GM19467 (cell line): ENCODE results near the gene GRAP.

Source experiments
- ATAC-seq: cut with Tn5 transposase; IDR thresholded peaks from one replicate; pipeline ENCODE4 v1.9.1; 2021; ENCODE audit warnings: mild to moderate bottlenecking, moderate library complexity; ENCODE audit not compliant: unreplicated experiment

Gene GRAP

DNA sequence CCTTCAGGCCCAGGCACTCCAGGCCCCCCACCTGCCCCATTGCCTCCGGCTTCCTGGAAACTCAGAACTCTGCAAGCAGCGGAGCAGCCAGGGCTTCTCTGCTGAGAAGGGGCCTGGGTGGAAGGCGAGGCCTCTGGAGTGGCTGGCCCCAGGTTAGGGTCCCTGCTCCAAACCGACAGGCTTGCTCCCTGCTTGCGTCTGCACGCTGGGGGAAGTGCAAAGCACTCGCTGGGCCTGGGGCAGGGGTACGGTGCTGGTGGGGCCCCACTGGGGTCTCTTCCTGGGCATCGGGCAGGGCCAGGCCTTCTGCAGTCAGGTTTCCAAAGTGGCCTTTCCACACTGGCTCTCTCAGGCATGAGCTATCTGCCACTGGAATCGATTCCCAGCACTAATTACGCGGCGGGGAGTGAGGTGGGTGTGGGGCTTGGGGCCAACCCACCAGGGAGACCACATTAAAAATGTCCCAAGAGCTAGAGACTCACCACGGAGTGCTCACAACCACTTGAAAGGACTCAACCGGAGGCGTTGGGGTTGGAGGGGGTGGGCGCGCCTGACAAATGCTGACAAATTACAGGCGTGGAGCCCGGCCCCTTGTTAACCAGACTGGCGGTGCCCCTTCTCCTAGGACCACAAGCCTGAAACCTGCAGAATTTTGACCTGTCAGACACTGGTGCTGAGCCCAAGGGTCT, 60.1 kb downstream of the GRAP start:
- no peak for ATAC-seq

- ATAC-seq = no peak
Measured at GRCh38 chr17:18985475-18985874, 61.3 kb downstream of the GRAP start.

GRCh38 chr17:18984273-18985114, 62.3 kb downstream of the GRAP start:
- ATAC-seq = no peak

DNA sequence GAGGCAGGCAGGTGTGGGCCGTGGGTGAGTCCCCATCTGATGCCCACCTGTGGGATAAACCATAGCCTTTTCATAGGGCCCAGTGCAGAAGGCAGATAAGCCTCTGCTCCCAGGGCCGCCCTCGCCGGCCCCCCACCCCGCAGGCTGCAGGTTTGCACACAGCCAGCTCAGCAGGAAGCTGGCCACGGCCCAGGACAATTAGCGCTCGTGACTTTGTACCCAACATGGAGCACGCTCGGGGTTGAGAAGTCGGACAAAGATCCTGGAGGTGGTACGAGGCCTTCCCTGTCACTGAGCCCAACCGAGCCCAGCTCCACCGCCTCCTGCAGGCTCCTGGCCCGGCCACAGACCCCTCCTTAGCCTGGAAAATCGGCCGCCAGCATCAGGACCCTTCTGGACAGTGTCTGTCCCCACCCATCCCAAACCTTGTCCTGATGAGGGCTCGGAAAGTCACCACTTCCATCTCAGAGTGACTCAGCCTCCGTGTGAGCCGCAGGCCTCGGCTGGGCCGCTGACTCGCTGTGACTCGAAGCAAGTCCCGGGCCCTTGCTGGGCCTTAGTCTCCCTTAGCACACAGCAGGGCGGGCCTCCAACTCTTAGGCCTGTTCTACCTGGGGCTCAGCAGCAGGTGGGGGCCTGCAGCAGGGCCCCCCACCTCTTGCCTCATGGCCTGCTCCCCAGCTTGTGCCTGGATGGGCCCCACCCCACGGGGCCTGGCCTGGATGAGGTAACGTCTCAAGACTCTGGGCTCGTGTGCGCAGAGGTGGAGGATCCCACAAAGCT, 64.9 kb downstream of the GRAP start:
- no peak for ATAC-seq

DNA sequence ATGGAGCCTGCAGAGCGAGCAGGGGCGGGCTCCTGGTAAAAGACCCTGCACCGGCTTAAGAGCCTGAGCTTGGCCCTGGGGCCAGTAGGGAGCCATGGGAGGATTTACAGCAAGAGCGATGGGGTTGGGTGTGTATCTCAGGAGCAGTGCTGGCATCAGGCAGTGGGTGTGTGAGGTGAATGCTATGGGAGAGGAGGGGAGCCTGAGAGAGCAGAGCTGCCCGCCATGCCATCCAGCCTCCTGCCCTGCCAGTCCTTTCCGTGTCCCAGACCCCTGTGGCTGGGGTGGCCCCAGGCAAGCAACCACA, 65.5 kb downstream of the GRAP start:
- no peak for ATAC-seq

- no peak for ATAC-seq
Measured at GRCh38 chr17:18980682-18981334, 65.9 kb downstream of the GRAP start.

DNA sequence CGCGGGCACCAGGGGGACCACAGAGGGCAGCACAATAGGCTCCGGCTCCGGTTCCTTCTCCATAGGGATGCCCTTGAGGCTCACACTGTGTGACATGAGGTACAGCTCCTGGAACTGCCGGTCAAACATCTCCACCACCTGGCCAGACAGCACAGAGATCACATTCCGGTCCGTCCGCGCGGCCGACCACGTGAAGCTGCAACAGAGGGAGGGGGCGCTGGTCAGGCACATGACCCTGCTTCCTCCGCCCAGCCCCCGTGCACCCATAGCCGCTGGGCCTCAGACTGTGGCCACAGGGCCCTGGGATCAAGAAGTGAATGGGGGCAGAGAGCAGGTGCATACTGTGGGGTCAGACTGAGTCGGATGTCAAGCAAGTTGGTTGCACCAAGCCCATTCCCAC, 68.1 kb downstream of the GRAP start:
- ATAC-seq = no peak

GRCh38 chr17:18978050-18978449, 68.7 kb downstream of the GRAP start:
- no peak for ATAC-seq

- no peak for ATAC-seq
Measured at GRCh38 chr17:18977646-18978045, 69.1 kb downstream of the GRAP start.

DNA sequence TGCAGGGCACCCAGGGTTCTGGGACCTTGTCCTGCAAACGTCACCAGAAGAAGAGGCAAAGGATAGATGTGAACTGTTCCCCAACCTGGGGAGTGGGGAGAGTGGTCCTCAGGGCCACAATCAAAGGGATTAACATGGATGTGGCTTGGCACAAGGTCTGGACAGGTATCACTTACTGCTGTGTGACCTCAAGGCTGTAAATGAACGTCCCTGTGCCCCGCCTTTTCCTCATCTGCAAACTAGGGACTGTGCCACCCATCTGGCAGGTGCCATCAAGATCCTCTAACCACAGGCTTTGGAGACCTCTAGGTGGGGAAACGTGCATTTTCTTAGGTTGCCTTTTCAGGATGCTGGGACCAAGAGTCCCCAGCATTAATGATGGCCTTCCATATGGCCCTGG, 69.7 kb downstream of the GRAP start:
- ATAC-seq = no peak

DNA sequence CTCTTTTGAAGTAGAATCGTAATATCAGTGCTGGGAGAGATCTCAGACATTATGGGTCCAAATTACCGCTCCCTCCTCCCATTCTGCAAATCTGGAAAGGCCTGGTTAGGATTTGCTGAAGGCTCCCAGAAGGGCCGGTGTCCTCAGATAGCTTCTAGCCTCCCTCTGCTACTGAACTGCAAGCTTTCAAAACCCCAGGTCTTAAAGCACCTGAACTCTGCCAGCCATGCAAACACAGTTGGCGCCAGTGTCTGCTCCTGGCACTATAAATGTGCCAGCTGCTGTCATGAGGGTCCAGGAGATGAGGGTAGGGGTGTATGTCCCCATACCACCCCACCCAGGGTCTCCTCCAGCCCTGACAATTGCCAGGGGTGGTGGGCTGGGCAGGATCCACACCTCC, 70.6 kb downstream of the GRAP start:
- ATAC-seq = no peak

- ATAC-seq = no peak
Measured at GRCh38 chr17:18975597-18975996, 71.2 kb downstream of the GRAP start.

- no peak for ATAC-seq
Measured at GRCh38 chr17:18974407-18975149, 72.2 kb downstream of the GRAP start.

DNA sequence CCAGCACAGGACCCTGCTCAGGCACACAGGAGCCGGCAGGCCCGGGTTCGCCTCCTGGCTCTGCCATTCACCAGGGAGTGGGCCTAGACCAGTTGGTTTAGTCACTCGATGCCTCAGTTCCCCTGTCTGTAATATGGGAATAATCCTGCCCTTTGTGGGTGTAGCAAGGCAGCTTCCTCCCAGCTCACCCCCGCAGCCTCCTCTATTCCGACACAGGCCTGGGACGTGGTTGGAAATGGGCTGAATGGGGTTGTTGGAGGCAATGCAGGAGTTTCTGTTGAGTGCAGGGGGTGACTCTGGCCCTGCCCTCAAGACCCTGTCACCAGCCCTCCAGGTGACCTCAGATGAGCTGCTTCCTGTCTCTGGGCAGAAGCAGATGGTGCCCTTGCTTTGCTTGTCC, 75.0 kb downstream of the GRAP start:
- no peak for ATAC-seq
